Measurements from ENCODE around the gene DCC.

The DCC gene

GRCh38 chr18:52339891-52340371, at the start of gene DCC:
Gene DCC, plus strand, starts transcription at chr18:52340197. Its CDS starts 591 bp downstream, at chr18:52340788.
- no peak for DNase-seq

GRCh38 chr18:52310651-52311050, 29.3 kb upstream of the DCC start:
- no peak for DNase-seq

- DNase-seq, result no peak
Observed at GRCh38 chr18:52311331-52311730, 28.7 kb upstream of the DCC start.

DNA sequence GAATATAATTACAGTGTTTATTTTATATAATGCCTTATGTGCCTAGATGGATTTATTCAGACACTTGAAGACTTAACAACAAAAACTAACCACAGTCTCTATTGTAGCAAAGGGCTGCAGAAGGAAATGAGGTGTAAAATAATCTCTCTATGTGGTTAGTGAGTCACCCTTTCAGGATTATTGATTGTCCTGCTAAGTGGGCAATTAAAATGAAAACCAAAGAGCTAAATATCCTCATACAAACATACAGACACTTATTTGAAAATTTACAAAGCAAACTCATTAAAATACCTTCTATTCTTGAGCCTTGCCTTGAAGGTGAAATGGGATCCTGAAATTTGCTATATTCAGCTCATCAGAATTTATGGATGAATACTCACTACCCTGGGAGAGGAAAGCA, 27.7 kb upstream of the DCC start:
- no peak for DNase-seq

DNA sequence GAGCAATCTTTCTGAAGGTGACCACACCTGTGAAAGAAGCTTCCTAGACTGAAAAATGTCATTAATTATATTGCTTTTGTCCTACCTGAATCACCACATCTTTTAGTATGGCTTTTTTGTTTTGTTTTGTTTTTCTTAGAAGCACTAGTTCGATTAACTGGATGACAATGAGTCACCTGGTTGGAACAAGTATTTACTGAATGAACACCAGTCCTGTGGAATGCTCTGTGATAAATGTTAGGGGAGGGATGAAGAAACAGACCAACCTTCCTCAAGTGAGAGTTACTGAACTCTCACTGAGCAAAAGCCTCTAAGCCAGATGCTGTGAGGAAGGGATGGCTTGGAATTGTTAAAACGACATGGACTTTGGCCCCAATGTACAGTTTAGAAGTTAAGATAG, 26.8 kb upstream of the DCC start:
- DNase-seq, result no peak

DNA sequence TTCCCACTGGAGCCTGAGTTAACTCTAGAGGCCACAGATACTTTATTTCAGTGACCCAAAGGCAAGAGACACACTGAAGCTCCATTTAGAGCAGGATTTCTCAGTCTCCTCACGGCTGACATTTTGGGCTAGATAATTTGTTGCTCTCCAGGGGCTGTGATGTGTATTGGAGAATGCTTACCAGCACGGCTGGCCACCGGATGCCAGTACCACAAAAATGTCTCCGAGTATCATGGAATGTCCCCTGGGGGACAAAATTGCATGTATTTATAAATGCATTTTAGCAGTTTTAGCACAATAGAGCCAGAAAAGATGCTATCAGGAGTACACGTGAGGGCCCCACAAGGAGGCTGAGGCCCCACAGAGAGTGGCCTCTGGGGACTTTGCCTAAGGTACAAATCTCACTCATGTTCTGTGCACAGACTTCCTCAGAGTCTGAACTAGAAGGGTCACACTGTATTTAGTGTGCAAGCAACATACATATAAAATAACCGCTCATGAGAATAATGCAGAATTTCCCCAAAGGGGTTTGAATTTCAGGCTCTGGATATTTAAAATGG, 20.5 kb upstream of the DCC start:
- no peak for DNase-seq

DNA sequence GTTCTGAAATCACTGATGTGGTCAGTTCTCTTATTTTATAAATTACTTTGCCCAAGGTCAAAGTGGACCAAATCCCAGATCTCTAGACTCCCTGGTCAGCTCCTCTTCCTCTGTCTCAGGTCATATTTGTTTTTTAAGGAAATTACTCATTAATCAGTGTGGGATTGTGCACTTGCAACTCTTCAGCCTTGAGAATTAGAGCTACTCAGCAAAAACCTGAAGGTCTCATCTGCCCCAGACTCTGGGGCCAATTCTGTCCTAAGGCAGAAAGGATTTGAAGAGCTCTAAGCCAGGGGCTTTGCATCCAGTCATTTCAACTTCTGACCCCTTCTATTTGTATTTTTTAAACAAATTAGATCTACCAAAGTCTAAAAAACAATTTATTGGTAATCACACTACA, 17.7 kb upstream of the DCC start:
- DNase-seq, result no peak

DNA sequence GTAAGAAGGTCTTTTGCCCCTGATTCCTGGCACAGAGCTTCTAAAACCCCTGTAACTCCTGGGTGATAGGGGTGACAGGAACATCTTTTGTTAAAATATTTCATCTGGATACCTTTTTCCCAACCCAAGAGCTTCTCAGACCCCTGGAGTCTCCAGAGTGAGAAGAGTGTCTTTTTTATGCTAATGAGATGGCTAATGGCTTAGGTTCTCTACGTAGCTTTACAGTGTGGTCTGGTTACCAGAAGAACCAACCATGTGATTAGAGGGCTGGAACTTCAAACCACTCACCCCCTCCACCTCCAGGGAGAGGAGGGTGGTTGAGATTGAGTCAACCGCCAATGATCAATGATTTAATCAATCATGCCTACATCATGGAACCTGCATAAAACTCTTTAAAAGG, 16.2 kb upstream of the DCC start:
- no peak for DNase-seq

DNA sequence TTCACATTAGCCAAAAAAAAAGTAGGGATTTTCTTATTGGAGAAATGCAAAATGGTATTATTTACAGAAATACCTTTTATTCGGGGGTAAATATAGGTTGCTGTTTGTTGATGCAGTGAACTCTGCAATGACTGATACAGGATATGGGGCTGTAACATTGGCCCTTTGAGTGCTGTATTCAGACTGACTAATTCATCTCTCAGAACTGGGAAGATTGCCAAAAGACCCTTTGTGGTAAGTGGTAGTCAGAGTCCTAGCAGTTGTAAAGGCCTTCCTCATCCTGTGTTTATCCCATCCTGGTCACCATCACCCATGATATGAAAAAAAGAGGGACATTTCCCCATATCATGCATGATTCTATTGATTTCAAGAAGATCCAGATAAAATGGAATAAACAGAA, 14.0 kb upstream of the DCC start:
- DNase-seq, result no peak

DNA sequence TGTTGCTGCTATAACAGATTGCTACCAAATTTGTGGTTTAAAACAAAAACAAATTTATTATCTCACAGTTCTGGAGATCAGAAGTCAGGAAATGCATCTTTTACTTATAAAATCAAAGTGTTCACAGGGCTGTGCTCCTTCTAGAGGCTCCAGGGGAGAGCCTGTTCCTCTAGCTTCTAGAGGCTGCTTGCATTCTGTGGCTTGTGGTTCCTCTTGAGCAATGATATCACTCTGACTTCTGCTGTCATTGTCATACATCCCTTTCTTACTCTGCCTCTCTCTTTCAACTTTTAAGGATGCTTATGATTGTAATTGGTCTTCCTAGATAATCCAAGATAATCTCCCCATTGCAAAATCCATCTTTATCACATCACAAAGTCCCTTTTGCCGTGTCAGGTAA, 6.1 kb upstream of the DCC start:
- DNase-seq, result no peak

DNA sequence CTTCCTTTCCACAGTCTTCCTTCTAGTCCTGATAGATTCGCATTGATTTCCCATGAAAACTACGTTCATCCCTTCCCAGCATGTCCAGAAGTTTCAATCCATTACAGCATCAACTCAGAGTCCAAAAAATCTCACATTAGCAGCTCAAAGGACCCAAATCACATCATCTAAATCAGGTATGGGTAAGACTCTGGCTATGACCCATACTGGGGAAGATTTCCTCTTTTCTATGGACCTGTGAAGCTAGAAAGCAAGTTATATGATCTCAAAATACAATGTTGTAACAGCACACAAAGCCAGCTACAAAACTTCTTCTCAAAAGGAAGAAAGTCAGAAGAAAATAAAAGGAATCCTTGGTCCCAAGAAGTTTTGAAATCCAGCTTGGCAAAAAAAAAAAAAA, 5.7 kb upstream of the DCC start:
- DNase-seq, result no peak

DNA sequence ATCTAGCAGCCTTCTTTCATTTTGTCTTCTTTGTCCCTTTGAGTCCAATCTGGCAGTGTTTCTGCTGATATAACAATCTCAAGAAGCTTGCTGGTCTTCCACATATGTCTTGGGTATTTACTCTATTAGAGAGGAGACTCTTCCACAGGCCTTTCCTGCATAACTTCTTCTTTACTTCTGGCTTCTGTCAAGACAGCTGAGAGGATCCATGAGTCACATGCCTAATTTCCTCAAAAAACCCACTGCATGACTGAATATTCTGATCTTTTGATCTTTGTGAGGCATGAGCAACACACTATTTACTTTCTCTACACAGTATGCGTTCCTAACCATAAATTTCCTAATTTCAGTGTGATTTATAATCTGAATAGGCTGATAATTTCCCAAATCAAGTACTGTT, 5.1 kb upstream of the DCC start:
- DNase-seq, result no peak

DNA sequence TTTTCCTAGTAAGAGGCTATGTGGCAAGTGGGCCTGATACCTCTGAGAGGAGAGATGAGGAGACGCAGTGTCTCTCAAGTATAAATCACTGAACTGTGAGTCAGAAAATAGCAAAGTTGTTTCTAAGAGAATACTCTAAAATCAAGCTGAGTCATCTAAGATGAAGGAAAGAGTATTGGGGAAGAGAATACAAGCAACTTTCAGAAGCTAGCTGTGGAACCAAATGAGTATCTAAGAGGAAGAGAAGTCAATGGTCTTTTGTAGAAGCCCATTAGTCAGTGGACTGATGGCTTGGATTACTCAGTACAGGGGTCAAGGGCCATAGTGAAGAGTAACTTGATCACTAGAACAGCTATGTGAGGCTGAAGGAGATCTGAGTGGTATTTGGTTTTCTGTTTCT, 2.7 kb upstream of the DCC start:
- DNase-seq, result no peak

GRCh38 chr18:52340406-52341102, 557 bp downstream of the DCC start:
- no peak for DNase-seq

GRCh38 chr18:52341103-52341432, 1.1 kb downstream of the DCC start:
- no peak for DNase-seq

GRCh38 chr18:52341608-52342381, 1.8 kb downstream of the DCC start:
- no peak for DNase-seq

DNA sequence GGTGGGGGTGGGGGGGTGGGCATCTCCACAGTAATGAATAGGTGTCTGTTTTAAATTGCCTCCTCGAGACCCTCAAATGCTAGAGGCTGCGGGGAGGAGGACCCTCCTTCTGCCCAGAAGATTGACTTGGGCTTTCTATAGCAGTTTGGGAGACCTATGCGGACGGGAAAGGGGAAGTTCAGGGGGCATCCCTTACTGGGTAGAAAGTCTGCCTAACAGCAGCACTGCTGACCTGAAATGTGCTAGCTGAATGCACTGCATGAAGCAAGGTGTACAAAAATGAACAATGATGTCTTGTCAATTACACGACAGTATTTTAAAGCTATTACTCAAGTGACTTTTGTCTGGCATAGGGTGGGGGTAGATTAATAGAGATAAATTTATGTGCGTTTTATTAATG, 2.5 kb downstream of the DCC start:
- DNase-seq, result no peak

DNA sequence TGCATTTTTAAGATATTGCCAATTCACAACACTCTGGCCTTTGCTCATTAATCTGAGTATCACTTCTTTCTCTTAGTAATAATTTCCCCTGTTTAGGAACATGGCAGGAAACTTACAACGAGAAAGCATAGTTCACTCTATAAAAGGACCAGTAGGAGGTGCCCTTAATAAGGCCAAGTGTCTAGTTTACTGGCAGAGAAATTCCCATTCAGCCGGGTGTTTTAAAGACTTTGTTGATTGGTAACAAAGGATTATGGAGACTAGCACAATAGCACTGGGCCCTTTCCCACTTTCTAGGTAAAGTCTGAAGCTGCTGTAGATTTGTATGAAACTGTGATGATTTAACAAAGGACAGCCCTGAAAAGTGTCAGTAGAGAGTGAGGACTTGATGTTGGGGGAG, 3.1 kb downstream of the DCC start:
- no peak for DNase-seq

GRCh38 chr18:52343731-52344340, 3.8 kb downstream of the DCC start:
- no peak for DNase-seq

DNA sequence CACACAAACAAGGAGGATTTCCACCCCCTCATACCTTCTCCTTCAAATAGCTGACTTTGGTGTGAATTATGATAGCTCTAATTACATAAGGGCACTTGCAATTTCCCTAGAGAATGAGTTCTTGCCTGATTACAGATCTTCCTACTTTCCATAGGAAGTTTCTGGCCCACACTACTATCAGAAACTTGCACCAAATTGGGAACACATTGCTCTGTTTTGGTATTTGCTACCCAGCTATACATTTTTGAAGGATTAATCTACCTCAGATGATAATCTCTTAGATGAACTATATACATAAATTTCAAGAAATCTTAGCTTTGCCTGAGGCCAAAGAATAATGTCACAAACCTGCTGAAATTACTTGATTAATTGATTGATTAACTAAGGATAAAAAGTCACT, 4.9 kb downstream of the DCC start:
- no peak for DNase-seq

- DNase-seq, result no peak
Observed at GRCh38 chr18:52345428-52345827, 5.4 kb downstream of the DCC start.

- no peak for DNase-seq
Observed at GRCh38 chr18:52348209-52348608, 8.2 kb downstream of the DCC start.

DNA sequence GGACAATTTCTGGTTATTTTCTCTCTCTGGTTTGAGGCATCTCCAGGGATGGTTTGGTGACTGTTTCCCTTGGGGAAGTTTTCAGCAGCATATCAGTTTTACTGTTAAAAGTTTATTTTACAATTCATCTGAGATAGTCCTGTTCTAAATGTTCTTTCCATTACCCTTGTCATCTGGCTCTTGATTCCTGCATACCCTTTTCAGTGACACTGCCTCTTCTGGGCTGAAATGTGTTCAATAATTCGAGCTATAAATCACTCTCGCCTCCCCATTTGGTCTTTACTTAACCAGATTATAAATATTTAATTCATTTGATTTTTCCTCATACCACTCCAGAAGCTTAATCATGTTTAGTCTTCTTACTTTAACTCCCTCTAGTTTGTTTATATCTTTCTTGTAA, 9.5 kb downstream of the DCC start:
- DNase-seq, result no peak

DNA sequence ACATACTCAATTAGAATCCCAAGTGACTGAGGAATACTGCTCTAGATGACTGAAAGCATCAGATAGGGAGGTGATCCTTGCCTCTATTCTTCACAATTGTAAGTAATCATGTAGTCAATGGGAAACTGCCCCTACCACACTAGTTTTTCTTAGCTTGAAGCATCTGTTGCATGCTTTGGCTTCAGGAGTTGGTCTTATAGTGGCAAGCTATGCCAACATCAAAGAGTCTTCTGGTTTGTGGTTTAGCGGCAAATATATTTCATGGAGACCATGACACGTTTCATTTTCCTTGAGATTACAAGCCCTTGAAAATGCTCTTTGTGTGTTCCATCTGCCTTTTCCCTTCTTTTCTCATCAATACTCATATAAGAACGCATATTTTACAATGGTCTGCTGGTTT, 12.9 kb downstream of the DCC start:
- no peak for DNase-seq

Measured in activated CD4-positive, alpha-beta T cell treated with anti-CD3 and anti-CD28 coated beads, Interleukin-2, amount 50 U/mL, for 1 hour (primary cell).